Mesenchymal stem cell (in vitro differentiated cells and primary cell): ENCODE results near the gene RARS1.

Experiments
- DNase-seq: peaks from one replicate; pipeline ENCODE4 v3.0.0-alpha.2; 2013
- H2AFZ ChIP-seq: one replicate; pipeline ENCODE4 v1.6.1; 2013; ENCODE audit warnings: low read depth, mild to moderate bottlenecking, control low read depth, inconsistent platforms, low read length, moderate library complexity
- H2AK5ac ChIP-seq: 2 replicates; pipeline ENCODE4 v1.6.1; 2013; ENCODE audit warnings: low read length, moderate library complexity, mild to moderate bottlenecking, inconsistent platforms; ENCODE audit not compliant: severe bottlenecking
- H2BK120ac ChIP-seq: one replicate; pipeline ENCODE4 v1.6.1; 2013; ENCODE audit warnings: low read depth, mild to moderate bottlenecking, inconsistent platforms, low read length, moderate library complexity
- H2BK12ac ChIP-seq, 2 experiments: one replicate each; pipeline ENCODE4 v1.6.1; 2013; ENCODE audit warnings: inconsistent platforms in 2 of 2, low read length in 2 of 2, mild to moderate bottlenecking in 2 of 2, moderate library complexity in 2 of 2, control low read depth in 1 of 2
- H2BK15ac ChIP-seq: one replicate; pipeline ENCODE4 v1.6.1; 2013; ENCODE audit warnings: mild to moderate bottlenecking, low read depth, inconsistent platforms; ENCODE audit not compliant: poor library complexity, severe bottlenecking
- H2BK5ac ChIP-seq: 2 replicates; pipeline ENCODE4 v1.6.1; 2013; ENCODE audit warnings: low read depth, mild to moderate bottlenecking, low read length, control low read depth, inconsistent platforms; ENCODE audit not compliant: poor library complexity, severe bottlenecking
- H3K14ac ChIP-seq, 2 experiments: one replicate each; pipeline ENCODE4 v1.6.1; 2013; ENCODE audit warnings: inconsistent platforms in 2 of 2, low read length in 2 of 2, control low read depth in 1 of 2, mild to moderate bottlenecking in 1 of 2, moderate library complexity in 1 of 2
- H3K18ac ChIP-seq, 2 experiments: one replicate each; pipeline ENCODE4 v1.6.1; 2013; ENCODE audit warnings: inconsistent platforms in 2 of 2, low read length in 2 of 2, control low read depth in 1 of 2, low read depth in 1 of 2, mild to moderate bottlenecking in 1 of 2
- H3K23ac ChIP-seq, 2 experiments: one replicate each; pipeline ENCODE4 v1.6.1; 2013; ENCODE audit warnings: inconsistent platforms in 2 of 2, low read length in 2 of 2, mild to moderate bottlenecking in 2 of 2, moderate library complexity in 2 of 2, control low read depth in 1 of 2
- H3K27ac ChIP-seq: 2 replicates; pipeline ENCODE4 v1.5.1; 2013; ENCODE audit warnings: mild to moderate bottlenecking, moderate library complexity, low read length, control low read depth, inconsistent platforms; ENCODE audit not compliant: poor library complexity, severe bottlenecking
- H3K27me3 ChIP-seq, 2 experiments: 2 replicates each; pipeline versions ENCODE4 v1.6.1 to v1.7.0; 2013; ENCODE audit warnings: low read length in 2 of 2, mild to moderate bottlenecking in 2 of 2, moderate library complexity in 2 of 2, control low read depth in 1 of 2, inconsistent platforms in 1 of 2; ENCODE audit not compliant: control insufficient read depth in 1 of 2, insufficient read depth in 1 of 2
- H3K36me3 ChIP-seq, 2 experiments: 2 replicates each; pipeline versions ENCODE4 v1.6.1 to v1.7.0; 2013; ENCODE audit warnings: low read length in 2 of 2, control low read depth in 1 of 2, inconsistent platforms in 1 of 2, low read depth in 1 of 2, mild to moderate bottlenecking in 1 of 2; ENCODE audit not compliant: insufficient read depth in 2 of 2, control insufficient read depth in 1 of 2
- H3K4ac ChIP-seq, 2 experiments: one replicate each; pipeline ENCODE4 v1.6.1; 2013; ENCODE audit warnings: inconsistent platforms in 2 of 2, low read length in 2 of 2, mild to moderate bottlenecking in 2 of 2, moderate library complexity in 2 of 2, control low read depth in 1 of 2, low read depth in 1 of 2
- H3K4me1 ChIP-seq: 2 replicates; pipeline ENCODE4 v1.6.1; 2013; ENCODE audit warnings: low read depth, low read length, control low read depth; ENCODE audit not compliant: control insufficient read depth, insufficient read depth
- H3K4me2 ChIP-seq: 2 replicates; pipeline ENCODE4 v1.6.1; 2013; ENCODE audit warnings: low read length, mild to moderate bottlenecking, inconsistent platforms; ENCODE audit not compliant: poor library complexity, severe bottlenecking
- H3K4me3 ChIP-seq, 2 experiments: 2 replicates each; pipeline versions ENCODE4 v1.5.1 to v1.7.0; 2013; ENCODE audit warnings: low read length in 2 of 2, mild to moderate bottlenecking in 2 of 2, control low read depth in 1 of 2, low read depth in 1 of 2; ENCODE audit not compliant: insufficient read depth in 1 of 2
- H3K79me1 ChIP-seq: replicated peaks from 2 replicates; pipeline ENCODE4 v1.6.1; 2013; ENCODE audit warnings: mild to moderate bottlenecking, control low read depth, low read length, inconsistent platforms; ENCODE audit not compliant: poor library complexity, severe bottlenecking
- H3K9ac ChIP-seq: 2 replicates; pipeline ENCODE4 v1.7.0; 2013; ENCODE audit warnings: mild to moderate bottlenecking, low read length, moderate library complexity
- H3K9me3 ChIP-seq: 2 replicates; pipeline ENCODE4 v1.7.0; 2013; ENCODE audit warnings: mild to moderate bottlenecking, low read length; ENCODE audit not compliant: control insufficient read depth
- H4K8ac ChIP-seq: one replicate; pipeline ENCODE4 v1.6.1; 2013; ENCODE audit warnings: inconsistent platforms, mild to moderate bottlenecking, low read length, moderate library complexity
- H4K91ac ChIP-seq: one replicate; pipeline ENCODE4 v1.6.1; 2013; ENCODE audit warnings: mild to moderate bottlenecking, low read length, inconsistent platforms
- WGBS: methylation state at CpG from one replicate; pipeline ENCODE4 v1.1.7; 2013; ENCODE audit warnings: mixed read lengths; 5-methylcytosine and 5-hydroxymethylcytosine counted together

RARS1 gene

GRCh38 chr5:168464214-168464613, 22.1 kb upstream of the RARS1 start:
- peaks cover 2 to 43% of the 10 kb centered on the region in 2 experiments for H3K36me3 ChIP-seq
- H3K4me2 ChIP-seq, result no peak overlapping the region
- H2BK120ac ChIP-seq, result no peak overlapping the region
- H2BK5ac ChIP-seq, result no peak overlapping the region
- no peak overlapping the region for H2BK15ac ChIP-seq
- H3K27me3 ChIP-seq, result no peaks in the 10 kb centered on the region
- H3K79me1 ChIP-seq, result no peaks in the 10 kb centered on the region
- no peak overlapping the region for H3K18ac ChIP-seq
- no peak overlapping the region for H2BK12ac ChIP-seq
- H2AK5ac ChIP-seq, result no peak overlapping the region
- H3K9ac ChIP-seq, result no peak overlapping the region
- no peak overlapping the region for H3K4ac ChIP-seq
- H4K8ac ChIP-seq, result no peak overlapping the region
- H4K91ac ChIP-seq, result no peak overlapping the region
- no peak overlapping the region for H2AFZ ChIP-seq
- H3K9me3 ChIP-seq, result no peaks in the 10 kb centered on the region
- no peak overlapping the region for H3K4me3 ChIP-seq
- H3K23ac ChIP-seq, result no peak overlapping the region
- no peak for DNase-seq
- WGBS, result 65% methylated on average over 5 of the region's 5 CpGs
- no peak overlapping the region for H3K27ac ChIP-seq
- H3K4me1 ChIP-seq, result no peaks in the 10 kb centered on the region
- H3K14ac ChIP-seq, result no peak overlapping the region

GRCh38 chr5:168464641-168465040, 21.6 kb upstream of the RARS1 start:
- no peak overlapping the region for H2BK12ac ChIP-seq
- H3K4me3 ChIP-seq, result no peak overlapping the region
- H3K14ac ChIP-seq, result no peak overlapping the region
- H3K27ac ChIP-seq, result no peak overlapping the region
- no peak overlapping the region for H3K23ac ChIP-seq
- peaks cover 2 to 40% of the 10 kb centered on the region in 2 experiments for H3K36me3 ChIP-seq
- WGBS, result 95% methylated on average over 20 of the region's 20 CpGs
- no peak overlapping the region for H2BK120ac ChIP-seq
- no peak overlapping the region for H2BK15ac ChIP-seq
- no peak overlapping the region for H4K91ac ChIP-seq
- H3K4ac ChIP-seq, result no peak overlapping the region
- H3K9me3 ChIP-seq, result no peaks in the 10 kb centered on the region
- no peaks in the 10 kb centered on the region for H3K27me3 ChIP-seq
- no peak overlapping the region for H2AFZ ChIP-seq
- no peak overlapping the region for H3K18ac ChIP-seq
- H3K4me1 ChIP-seq, result no peaks in the 10 kb centered on the region
- H4K8ac ChIP-seq, result no peak overlapping the region
- no peak overlapping the region for H2BK5ac ChIP-seq
- no peak overlapping the region for H3K9ac ChIP-seq
- H2AK5ac ChIP-seq, result no peak overlapping the region
- no peak overlapping the region for H3K4me2 ChIP-seq
- no peaks in the 10 kb centered on the region for H3K79me1 ChIP-seq
- DNase-seq, result no peak

- no peak overlapping the region for H2BK12ac ChIP-seq
- no peak overlapping the region for H2AFZ ChIP-seq
- H3K79me1 ChIP-seq, result no peaks in the 10 kb centered on the region
- H3K36me3 ChIP-seq, result peaks cover 0 to 17% of the 10 kb centered on the region in 2 experiments
- no peaks in the 10 kb centered on the region for H3K27me3 ChIP-seq
- H3K4me2 ChIP-seq, result no peak overlapping the region
- H2BK120ac ChIP-seq, result no peak overlapping the region
- no peak overlapping the region for H3K4me3 ChIP-seq
- H3K14ac ChIP-seq, result no peak overlapping the region
- peaks cover 8% of the 10 kb centered on the region for H3K4me1 ChIP-seq
- no peak overlapping the region for H2BK5ac ChIP-seq
- WGBS, result 92% methylated on average over 11 of the region's 12 CpGs
- H3K9ac ChIP-seq, result no peak overlapping the region
- no peak overlapping the region for H3K23ac ChIP-seq
- no peak overlapping the region for H3K18ac ChIP-seq
- H4K91ac ChIP-seq, result no peak overlapping the region
- no peak overlapping the region for H2AK5ac ChIP-seq
- H4K8ac ChIP-seq, result no peak overlapping the region
- H3K4ac ChIP-seq, result no peak overlapping the region
- H3K9me3 ChIP-seq, result no peaks in the 10 kb centered on the region
- no peak overlapping the region for H3K27ac ChIP-seq
- DNase-seq, result no peak
- H2BK15ac ChIP-seq, result no peak overlapping the region
These were observed 18.4 kb upstream of the RARS1 start for GRCh38 chr5:168467755-168468330.

DNA sequence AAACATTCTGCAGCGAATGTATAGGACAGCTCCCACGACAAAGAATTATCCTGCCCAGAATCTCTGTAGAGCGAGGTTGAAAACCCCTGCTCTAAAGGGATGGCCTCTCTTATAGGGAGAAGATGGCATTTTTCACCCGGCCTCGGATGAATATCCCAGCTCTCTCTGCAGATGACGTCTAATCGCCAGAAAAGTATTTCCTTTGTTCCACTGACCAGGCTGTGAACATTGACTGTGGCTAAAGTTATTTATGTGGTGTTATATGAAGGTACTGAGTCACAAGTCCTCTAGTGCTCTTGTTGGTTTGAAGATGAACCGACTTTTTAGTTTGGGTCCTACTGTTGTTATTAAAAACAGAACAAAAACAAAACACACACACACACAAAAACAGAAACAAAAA, 17.4 kb upstream of the RARS1 start:
- Histone ChIP-seq H3K36me3 (peaks cover 0 to 17% of the 10 kb centered on the region in 2 experiments), H2BK5ac (no peak overlapping the region), H3K9me3 (no peaks in the 10 kb centered on the region), H3K4ac (no peak overlapping the region), H2BK12ac (no peak overlapping the region), H3K79me1 (no peaks in the 10 kb centered on the region), H3K27me3 (no peaks in the 10 kb centered on the region), H3K18ac (no peak overlapping the region), H2BK15ac (no peak overlapping the region), H3K27ac (no peak overlapping the region), H2AK5ac (no peak overlapping the region), H3K9ac (no peak overlapping the region), H3K23ac (no peak overlapping the region), H3K4me2 (no peak overlapping the region), H4K8ac (no peak overlapping the region), H3K4me3 (no peak overlapping the region), H4K91ac (no peak overlapping the region), H2AFZ (no peak overlapping the region), H3K14ac (no peak overlapping the region), H3K4me1 (peaks cover 8% of the 10 kb centered on the region), H2BK120ac (no peak overlapping the region)
- DNase-seq, result peak; percentile 67
- WGBS, result 43% methylated on average over 7 of the region's 8 CpGs
